Thoracic aorta (tissue), 2 donors: ENCODE data around the gene RBM25. TPM values are rescaled to one million over a fixed set of nuclear protein-coding genes. Genes with fewer than 3 reads are reported as not detected.

Experiments used
- ATAC-seq: fragments of 150-250 bp; one replicate; pipeline ENCODE4 v1.8.0; 2017; ENCODE audit warnings: low read depth; ENCODE audit not compliant: insufficient number of reproducible peaks, low FRiP score
- DNase-seq: peaks from one replicate; pipeline ENCODE4 v3.0.0-alpha.2; 2020; ENCODE audit warnings: low spot score
- H3K27ac ChIP-seq, 2 donors: fragments of 200-600 bp; sonication (generic); 1 replicate in 1 of 2; 2 replicates in 1 of 2; pipeline ENCODE4 v1.5.1; 2016; ENCODE audit warnings: mild to moderate bottlenecking in 2 of 2, moderate library complexity in 2 of 2
- H3K27me3 ChIP-seq: fragments of 200-600 bp; sonication (generic); replicated peaks from 2 replicates; pipeline ENCODE4 v1.6.0; 2016; ENCODE audit warnings: mild to moderate bottlenecking; ENCODE audit not compliant: insufficient read depth
- H3K36me3 ChIP-seq: fragments of 200-600 bp; sonication (generic); one replicate; pipeline ENCODE4 v1.5.1; 2016
- H3K4me1 ChIP-seq, 2 donors: fragments of 200-600 bp; sonication (generic); 1 replicate in 1 of 2; 2 replicates in 1 of 2; pipeline versions ENCODE4 v1.5.1 to v1.6.0; 2016; ENCODE audit warnings: low read depth in 2 of 2, mild to moderate bottlenecking in 1 of 2; ENCODE audit not compliant: control insufficient read depth in 1 of 2
- H3K4me3 ChIP-seq: fragments of 200-600 bp; sonication (generic); 2 replicates; pipeline ENCODE4 v1.5.1; 2016; ENCODE audit warnings: mild to moderate bottlenecking
- H3K9me3 ChIP-seq: fragments of 200-600 bp; sonication (generic); 2 replicates; pipeline ENCODE4 v1.5.1; 2016
- total RNA-seq, 2 donors: library from RNA; depleted of rRNA; stranded (reverse); fragments of >200 nt; gene quantifications; one replicate each; pipeline versions ENCODE4 v1.1.0 to v1.2.3, GENCODE V29; 2016
- TF ChIP-seq, protein P1 (sequence below): fragments of 200-600 bp; sonication (generic); IDR thresholded peaks from one replicate; pipeline ENCODE4 v1.5.1; 2019; ENCODE audit warnings: antibody characterized with exemption

The RBM25 gene
- total RNA-seq, 2 donors from 2014 or later, result 49.3 to 126 TPM

DNA sequence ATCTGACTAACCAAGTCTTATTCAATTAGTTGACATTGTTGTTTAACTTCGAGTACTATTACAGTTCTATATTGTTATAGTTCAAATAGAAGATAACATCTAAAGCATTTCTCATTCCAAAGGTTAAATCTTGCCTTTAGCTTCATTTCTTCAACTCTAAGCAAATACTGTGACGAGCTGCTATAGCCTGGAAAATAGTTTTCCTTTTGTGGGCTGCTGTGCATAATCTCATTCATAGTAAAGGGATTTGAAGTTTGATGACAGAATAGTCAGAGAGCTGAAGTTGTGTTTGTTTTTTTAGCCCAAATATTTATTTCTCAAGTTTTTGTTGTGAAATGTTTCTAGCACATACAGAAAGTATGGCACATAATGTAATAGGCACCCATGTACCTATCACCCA, 91.4 kb downstream of the RBM25 start:
- Histone ChIP-seq H3K27me3 (no peaks in the 10 kb centered on the region), H3K4me1 (peaks cover 0 to 11% of the 10 kb centered on the region in 2 donors), H3K9me3 (no peaks in the 10 kb centered on the region), H3K27ac (no peak overlapping the region), H3K4me3 (no peak overlapping the region), H3K36me3 (peaks cover 23% of the 10 kb centered on the region)
- DNase-seq, result no peak
- ATAC-seq, result no peak
- TF ChIP-seq, protein P1, sequence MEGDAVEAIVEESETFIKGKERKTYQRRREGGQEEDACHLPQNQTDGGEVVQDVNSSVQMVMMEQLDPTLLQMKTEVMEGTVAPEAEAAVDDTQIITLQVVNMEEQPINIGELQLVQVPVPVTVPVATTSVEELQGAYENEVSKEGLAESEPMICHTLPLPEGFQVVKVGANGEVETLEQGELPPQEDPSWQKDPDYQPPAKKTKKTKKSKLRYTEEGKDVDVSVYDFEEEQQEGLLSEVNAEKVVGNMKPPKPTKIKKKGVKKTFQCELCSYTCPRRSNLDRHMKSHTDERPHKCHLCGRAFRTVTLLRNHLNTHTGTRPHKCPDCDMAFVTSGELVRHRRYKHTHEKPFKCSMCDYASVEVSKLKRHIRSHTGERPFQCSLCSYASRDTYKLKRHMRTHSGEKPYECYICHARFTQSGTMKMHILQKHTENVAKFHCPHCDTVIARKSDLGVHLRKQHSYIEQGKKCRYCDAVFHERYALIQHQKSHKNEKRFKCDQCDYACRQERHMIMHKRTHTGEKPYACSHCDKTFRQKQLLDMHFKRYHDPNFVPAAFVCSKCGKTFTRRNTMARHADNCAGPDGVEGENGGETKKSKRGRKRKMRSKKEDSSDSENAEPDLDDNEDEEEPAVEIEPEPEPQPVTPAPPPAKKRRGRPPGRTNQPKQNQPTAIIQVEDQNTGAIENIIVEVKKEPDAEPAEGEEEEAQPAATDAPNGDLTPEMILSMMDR, result no peak

DNA sequence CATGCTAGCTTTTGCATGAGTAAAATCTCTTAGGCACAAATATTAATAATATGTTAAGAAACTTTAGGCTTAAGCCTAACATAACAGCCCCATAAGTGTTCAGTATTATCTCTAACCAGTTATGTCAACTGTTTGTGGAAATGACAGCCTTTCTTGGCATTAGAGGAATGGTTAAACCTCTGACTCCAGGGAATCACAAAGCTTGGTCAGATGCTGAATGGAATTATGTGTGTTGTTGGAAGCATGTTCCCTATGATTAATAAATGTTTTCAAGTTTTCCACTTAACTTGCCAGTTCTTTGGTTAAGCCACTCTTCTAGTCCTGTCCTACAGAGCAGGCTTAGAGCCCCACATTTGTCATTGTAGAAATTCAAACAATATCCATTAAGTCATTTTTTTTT, 94.9 kb downstream of the RBM25 start:
- no peaks in the 10 kb centered on the region for H3K27me3 ChIP-seq
- peak overlapping the region in 1 of 2 donors; percentile 56 for H3K27ac ChIP-seq
- ATAC-seq (peak; percentile 43), DNase-seq (no peak)
- H3K9me3 ChIP-seq, result no peaks in the 10 kb centered on the region
- TF ChIP-seq, protein P1, result no peak
- H3K4me3 ChIP-seq, result no peak overlapping the region
- H3K4me1 ChIP-seq, result peaks cover 0 to 11% of the 10 kb centered on the region in 2 donors
- H3K36me3 ChIP-seq, result peaks cover 32% of the 10 kb centered on the region

GRCh38 chr14:73162251-73162650, 103.9 kb downstream of the RBM25 start:
- DNase-seq (no peak), ATAC-seq (no peak)
- no peak overlapping the region for H3K4me3 ChIP-seq
- no peaks in the 10 kb centered on the region for H3K27me3 ChIP-seq
- peaks cover 17% of the 10 kb centered on the region for H3K36me3 ChIP-seq
- H3K27ac ChIP-seq, result no peak overlapping the region
- TF ChIP-seq, protein P1, result no peak
- H3K9me3 ChIP-seq, result no peaks in the 10 kb centered on the region
- H3K4me1 ChIP-seq, result no peaks in the 10 kb centered on the region

GRCh38 chr14:73166399-73166798, 108.1 kb downstream of the RBM25 start:
- peaks cover 16% of the 10 kb centered on the region for H3K36me3 ChIP-seq
- TF ChIP-seq, protein P1, result no peak

GRCh38 chr14:73167727-73168126, 109.4 kb downstream of the RBM25 start:
- ATAC-seq (no peak), DNase-seq (no peak)
- no peak overlapping the region for H3K27ac ChIP-seq
- H3K27me3 ChIP-seq, result no peaks in the 10 kb centered on the region
- TF ChIP-seq, protein P1, result no peak
- no peak overlapping the region for H3K4me3 ChIP-seq
- peaks cover 15% of the 10 kb centered on the region for H3K36me3 ChIP-seq
- H3K9me3 ChIP-seq, result no peaks in the 10 kb centered on the region
- H3K4me1 ChIP-seq, result no peaks in the 10 kb centered on the region

More at GRCh38 chr14:73166399-73166798, 108.1 kb downstream of the RBM25 start:
- Histone ChIP-seq H3K4me3 (no peak overlapping the region), H3K4me1 (no peaks in the 10 kb centered on the region), H3K27ac (no peak overlapping the region), H3K9me3 (no peaks in the 10 kb centered on the region), H3K27me3 (no peaks in the 10 kb centered on the region)
- no peak for ATAC-seq
- no peak for DNase-seq
